Activated naive CD4-positive, alpha-beta T cell treated with anti-CD3 and anti-CD28 coated beads, Interleukin-2, amount 50 U/mL, for 16 hours (primary cell): ENCODE measurements around the gene NDUFA11.
"Not testable (repeated sequence)": the region's sequence is repeated elsewhere in the genome, so short reads cannot be mapped to it uniquely, and the experiment has no call there.

Source experiments
- DNase-seq: peaks from one replicate; pipeline ENCODE4 v3.0.0-alpha.2; 2020

The NDUFA11 gene

GRCh38 chr19:5851302-5851701, 52.3 kb downstream of the NDUFA11 start, which contains the start of gene FUT3:
Gene FUT3 (minus strand): TSS chr19:5851449.
- no peak for DNase-seq

GRCh38 chr19:5850743-5851293, 52.8 kb downstream of the NDUFA11 start:
- no peak for DNase-seq

GRCh38 chr19:5850189-5850588, 53.4 kb downstream of the NDUFA11 start:
- DNase-seq, result no peak

GRCh38 chr19:5848621-5849020, 55.0 kb downstream of the NDUFA11 start:
- DNase-seq, result not testable (repeated sequence)

GRCh38 chr19:5847846-5848245, 55.7 kb downstream of the NDUFA11 start:
- DNase-seq, result not testable (repeated sequence)
